Smooth muscle cell (in vitro differentiated cells): Measurements from ENCODE around the gene AOC2. TPM values are rescaled to one million over a fixed set of nuclear protein-coding genes. Genes with fewer than 3 reads are reported as not detected.

ENCODE experiments used
- DNase-seq: peaks from one replicate; lab custom pipeline; 2025; ENCODE audit not compliant: unreplicated experiment; lab: John Stamatoyannopoulos, UW
- H2AFZ ChIP-seq: fragments of 200-600 bp; sonication (generic); 2 replicates; pipeline ENCODE4 v1.6.0; 2016; ENCODE audit warnings: antibody characterized with exemption, low read depth, mild to moderate bottlenecking
- H3F3A ChIP-seq: fragments of 200-600 bp; sonication (generic); 2 replicates; pipeline ENCODE4 v1.6.0; 2017; ENCODE audit warnings: antibody characterized with exemption, low read depth
- H3K27ac ChIP-seq: fragments of 200-600 bp; sonication (generic); 2 replicates; pipeline ENCODE4 v1.5.1; 2016; ENCODE audit warnings: low read depth, mild to moderate bottlenecking
- H3K27me3 ChIP-seq: fragments of 200-600 bp; sonication (generic); 2 replicates; pipeline ENCODE4 v1.6.1; 2016; ENCODE audit warnings: low read depth, mild to moderate bottlenecking
- H3K36me3 ChIP-seq: fragments of 200-600 bp; sonication (generic); 2 replicates; pipeline ENCODE4 v1.5.1; 2016; ENCODE audit warnings: low read depth
- H3K4me1 ChIP-seq: fragments of 200-600 bp; sonication (generic); 2 replicates; pipeline ENCODE4 v1.5.1; 2016; ENCODE audit warnings: low read depth
- H3K4me2 ChIP-seq: fragments of 200-600 bp; sonication (generic); 2 replicates; pipeline ENCODE4 v1.6.0; 2016; ENCODE audit warnings: mild to moderate bottlenecking
- H3K4me3 ChIP-seq: fragments of 200-600 bp; sonication (generic); 2 replicates; pipeline ENCODE4 v1.5.1; 2016; ENCODE audit warnings: mild to moderate bottlenecking
- H3K79me2 ChIP-seq: fragments of 200-600 bp; sonication (generic); 2 replicates; pipeline ENCODE4 v1.6.0; 2016; ENCODE audit warnings: low read depth, mild to moderate bottlenecking
- H3K9ac ChIP-seq: fragments of 200-600 bp; sonication (generic); 2 replicates; pipeline ENCODE4 v1.6.0; 2016; ENCODE audit warnings: low read depth
- H3K9me3 ChIP-seq: fragments of 200-600 bp; sonication (generic); replicated peaks from 2 replicates; pipeline ENCODE4 v1.5.1; 2016; ENCODE audit warnings: low read depth
- H4K20me1 ChIP-seq: fragments of 200-600 bp; sonication (generic); 2 replicates; pipeline ENCODE4 v1.6.0; 2016; ENCODE audit warnings: low read depth
- WGBS: methylation state at CpG from one replicate; pipeline ENCODE4 v1.1.7; 2016; ENCODE audit warnings: low lambda C conversion rate; 5-methylcytosine and 5-hydroxymethylcytosine counted together
- polyA plus RNA-seq: library from polyadenylated mRNA; unstranded; fragments of >200 nt; fragmentation: Nextera tagmentation; extraction: Ambion mirVana; gene quantifications from 2 replicates; pipeline ENCODE4 v1.2.1, GENCODE V29; 2016
- total RNA-seq: library from RNA; depleted of rRNA; stranded (reverse); fragments of >200 nt; gene quantifications from 2 replicates; pipeline ENCODE4 v1.2.3, GENCODE V29; 2014
- TF ChIP-seq, protein P1 (sequence below): fragments of 200-600 bp; sonication (generic); IDR thresholded peaks from 2 replicates; pipeline ENCODE4 v1.5.1; 2017; ENCODE audit warnings: borderline replicate concordance, mild to moderate bottlenecking, antibody characterized with exemption; ENCODE audit not compliant: insufficient read depth, poor library complexity, severe bottlenecking

Gene AOC2
- total and polyA plus RNA-seq, 2 experiments from 2014 or later = 0.91 to 2.3 TPM

DNA sequence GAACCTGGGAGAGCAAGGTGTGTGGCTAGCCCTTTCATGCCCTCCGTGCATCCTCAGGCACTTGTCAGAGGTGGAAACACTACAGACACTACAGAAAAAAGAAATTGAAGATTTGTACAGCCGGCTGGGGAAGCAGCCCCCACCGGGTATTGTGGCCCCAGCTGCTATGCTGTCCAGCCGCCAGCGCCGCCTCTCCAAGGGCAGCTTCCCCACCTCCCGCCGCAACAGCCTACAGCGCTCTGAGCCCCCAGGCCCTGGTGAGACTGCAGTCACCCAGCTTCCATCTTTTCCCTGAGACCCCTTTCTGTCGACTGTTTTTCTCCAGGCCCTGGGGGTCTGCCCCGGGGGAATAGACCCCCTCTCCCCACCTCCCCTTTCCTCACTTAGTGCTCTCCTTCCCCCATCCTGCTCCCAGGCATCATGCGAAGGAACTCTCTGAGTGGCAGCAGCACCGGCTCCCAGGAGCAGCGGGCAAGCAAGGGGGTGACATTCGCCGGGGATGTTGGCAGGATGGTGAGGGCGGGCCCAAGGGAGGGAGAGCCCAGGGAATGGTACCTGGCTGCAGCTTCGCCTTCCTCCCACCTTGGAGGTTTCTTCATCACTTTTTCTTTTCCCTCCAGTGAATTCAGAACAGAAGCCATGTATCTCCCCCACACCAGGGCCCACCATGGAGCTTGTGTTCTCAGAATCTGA, 48.2 kb upstream of the AOC2 start:
- Histone ChIP-seq H3K4me1 (peaks cover 9% of the 10 kb centered on the region), H3K79me2 (peaks cover 5% of the 10 kb centered on the region), H2AFZ (no peak overlapping the region), H3F3A (no peaks in the 10 kb centered on the region), H3K27me3 (no peaks in the 10 kb centered on the region), H3K9me3 (no peaks in the 10 kb centered on the region), H3K36me3 (no peaks in the 10 kb centered on the region), H3K9ac (no peak overlapping the region), H4K20me1 (no peaks in the 10 kb centered on the region), H3K4me3 (no peak overlapping the region), H3K4me2 (no peak overlapping the region), H3K27ac (no peak overlapping the region)
- TF ChIP-seq, protein P1, sequence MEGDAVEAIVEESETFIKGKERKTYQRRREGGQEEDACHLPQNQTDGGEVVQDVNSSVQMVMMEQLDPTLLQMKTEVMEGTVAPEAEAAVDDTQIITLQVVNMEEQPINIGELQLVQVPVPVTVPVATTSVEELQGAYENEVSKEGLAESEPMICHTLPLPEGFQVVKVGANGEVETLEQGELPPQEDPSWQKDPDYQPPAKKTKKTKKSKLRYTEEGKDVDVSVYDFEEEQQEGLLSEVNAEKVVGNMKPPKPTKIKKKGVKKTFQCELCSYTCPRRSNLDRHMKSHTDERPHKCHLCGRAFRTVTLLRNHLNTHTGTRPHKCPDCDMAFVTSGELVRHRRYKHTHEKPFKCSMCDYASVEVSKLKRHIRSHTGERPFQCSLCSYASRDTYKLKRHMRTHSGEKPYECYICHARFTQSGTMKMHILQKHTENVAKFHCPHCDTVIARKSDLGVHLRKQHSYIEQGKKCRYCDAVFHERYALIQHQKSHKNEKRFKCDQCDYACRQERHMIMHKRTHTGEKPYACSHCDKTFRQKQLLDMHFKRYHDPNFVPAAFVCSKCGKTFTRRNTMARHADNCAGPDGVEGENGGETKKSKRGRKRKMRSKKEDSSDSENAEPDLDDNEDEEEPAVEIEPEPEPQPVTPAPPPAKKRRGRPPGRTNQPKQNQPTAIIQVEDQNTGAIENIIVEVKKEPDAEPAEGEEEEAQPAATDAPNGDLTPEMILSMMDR = no peak
- WGBS = over 99% methylated on average over 17 of the region's 18 CpGs
- no peak for DNase-seq

DNA sequence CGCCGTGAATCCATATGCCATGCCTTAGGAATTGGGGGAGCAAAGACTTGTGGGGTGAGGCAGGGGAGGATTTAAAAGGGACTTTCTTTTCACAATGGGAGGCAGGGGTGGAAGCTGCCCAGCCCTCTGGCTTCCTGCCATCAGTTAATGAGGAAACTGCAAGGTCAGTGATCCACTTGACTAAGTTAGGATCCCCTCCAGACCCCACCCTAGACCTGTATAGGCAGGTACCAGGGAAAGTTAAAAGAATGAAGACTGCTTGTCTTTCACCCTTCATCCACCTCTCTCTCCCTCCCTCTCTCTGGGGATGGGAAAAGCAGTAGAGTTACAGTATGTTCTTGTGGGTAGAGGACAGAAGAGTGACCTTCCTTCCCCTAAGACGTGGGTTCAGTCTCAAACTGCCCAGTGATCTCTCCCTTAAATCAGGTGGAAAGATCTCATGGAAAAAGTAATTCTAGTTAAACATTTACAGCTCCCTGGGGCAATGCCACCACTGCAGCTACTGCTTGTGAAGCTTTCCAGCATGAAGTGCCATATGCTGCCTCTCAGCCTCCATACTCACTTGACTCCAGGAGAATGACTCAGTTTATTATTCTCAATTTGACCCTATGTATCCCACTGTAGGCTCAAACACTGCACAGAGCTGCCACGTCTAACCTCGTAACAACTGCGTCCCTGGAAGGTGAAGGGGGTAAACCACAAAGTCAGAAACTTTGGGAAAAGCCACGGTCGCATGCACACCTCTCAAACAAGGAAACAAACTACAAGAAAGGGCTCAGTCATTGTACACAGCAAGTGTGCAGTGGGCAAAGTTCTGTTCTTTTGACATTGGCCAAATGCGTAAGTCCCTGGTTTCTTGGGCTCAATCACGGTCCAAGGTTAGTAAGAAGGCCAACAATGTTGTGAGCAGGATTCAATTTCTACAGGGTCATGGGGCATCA, 47.0 kb upstream of the AOC2 start:
- H3K4me3 ChIP-seq = peak overlapping the region; percentile 92

DNA sequence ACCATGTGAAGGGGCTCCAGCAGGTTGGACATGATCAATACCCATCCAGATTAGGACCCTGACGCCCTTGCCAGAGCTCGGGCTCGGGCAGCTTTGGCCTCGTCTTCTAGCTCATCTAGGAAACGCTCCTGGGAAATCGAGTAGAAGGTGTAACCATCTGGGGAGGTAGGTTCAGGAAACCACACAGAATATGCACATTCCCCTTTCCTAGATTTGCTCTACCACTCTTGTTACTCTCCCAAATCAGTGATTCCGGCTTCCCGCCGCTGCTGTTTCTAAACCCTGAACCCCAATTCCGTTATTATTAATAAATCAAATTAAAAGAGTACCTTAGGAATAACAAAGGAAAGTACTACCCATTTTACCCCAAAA, 46.4 kb upstream of the AOC2 start:
- Histone ChIP-seq H3K36me3 (no peaks in the 10 kb centered on the region), H3K9ac (peak overlapping the region; percentile 78), H3K9me3 (no peaks in the 10 kb centered on the region), H3K4me2 (peak overlapping the region; percentile 97), H2AFZ (peak overlapping the region; percentile 92), H3K27ac (no peak overlapping the region), H3F3A (no peaks in the 10 kb centered on the region), H3K4me3 (peak overlapping the region; percentile 92), H3K4me1 (peaks cover 9% of the 10 kb centered on the region), H4K20me1 (no peaks in the 10 kb centered on the region), H3K79me2 (peaks cover 5% of the 10 kb centered on the region), H3K27me3 (no peaks in the 10 kb centered on the region)
- TF ChIP-seq, protein P1 = no peak
- WGBS = 52% methylated on average over 10 of the region's 10 CpGs
- no peak for DNase-seq

More for the DNA sequence above, 47.0 kb upstream of the AOC2 start:
- peaks cover 9% of the 10 kb centered on the region for H3K4me1 ChIP-seq
- H3K79me2 ChIP-seq = peaks cover 5% of the 10 kb centered on the region
- peak overlapping the region; percentile 97 for H3K4me2 ChIP-seq
- no peaks in the 10 kb centered on the region for H3K36me3 ChIP-seq
- H3K9ac ChIP-seq = peak overlapping the region; percentile 78
- TF ChIP-seq, protein P1 = no peak
- no peaks in the 10 kb centered on the region for H3K9me3 ChIP-seq
- peak overlapping the region; percentile 92 for H2AFZ ChIP-seq
- no peaks in the 10 kb centered on the region for H4K20me1 ChIP-seq
- WGBS = 92% methylated on average over 10 of the region's 10 CpGs
- DNase-seq = no peak
- H3K27me3 ChIP-seq = no peaks in the 10 kb centered on the region
- no peak overlapping the region for H3K27ac ChIP-seq
- H3F3A ChIP-seq = no peaks in the 10 kb centered on the region
